HEK293 (cell line): ENCODE results near the gene PACS1.

Experiments
- CTCF ChIA-PET: fragments of 350-600 bp; formaldehyde crosslinking; extraction: SDS; loops from one replicate; lab custom pipeline; 2021; ENCODE audit warnings: antibody characterized with exemption; lab: Yijun Ruan, JAX
- POLR2A ChIA-PET: fragments of 300-600 bp; formaldehyde crosslinking; extraction: SDS; loops from one replicate; lab custom pipeline; 2020; ENCODE audit warnings: antibody characterized with exemption, inconsistent platforms; lab: Yijun Ruan, JAX
- H3K27ac ChIP-seq: fragments of 200-500 bp; sonication (Bioruptor generic); 2 replicates; pipeline ENCODE4 v1.5.1; 2014; ENCODE audit warnings: low read depth, low read length, control low read depth, inconsistent platforms; ENCODE audit errors: extremely low read depth
- H3K36me3 ChIP-seq, 2 experiments: fragments of 200-500 bp in 1 of 2; sonication (Bioruptor generic) in 1 of 2; 1 replicate in 1 of 2; 2 replicates in 1 of 2; pipeline ENCODE4 v1.5.1; 2014 to 2017; ENCODE audit warnings: inconsistent platforms in 2 of 2, low read length in 2 of 2; ENCODE audit not compliant: control insufficient read depth in 2 of 2, insufficient read depth in 1 of 2
- H3K4me1 ChIP-seq: fragments of 200-500 bp; sonication (Bioruptor generic); 2 replicates; pipeline ENCODE4 v1.5.1; 2014; ENCODE audit warnings: mild to moderate bottlenecking, low read length, inconsistent platforms; ENCODE audit not compliant: control insufficient read depth, insufficient read depth
- H3K4me3 ChIP-seq: 2 replicates; pipeline ENCODE4 v1.5.1; 2011; ENCODE audit warnings: low read depth, mild to moderate bottlenecking, control low read depth, low read length, moderate library complexity
- H3K9me3 ChIP-seq: fragments of 200-500 bp; sonication (Bioruptor generic); 2 replicates; pipeline ENCODE4 v1.5.1; 2014; ENCODE audit warnings: low read depth, low read length, inconsistent platforms; ENCODE audit not compliant: control insufficient read depth, insufficient read depth
- BCL11B ChIP-seq: fragments of 450-650 bp; formaldehyde crosslinking; IDR thresholded peaks from 2 replicates; pipeline ENCODE4 v1.5.1; 2016; ENCODE audit warnings: low read depth, missing biosample characterization, missing genetic modification characterization
- HOXC10 ChIP-seq: sonication (generic); formaldehyde crosslinking; IDR thresholded peaks from 2 replicates; pipeline ENCODE4 v1.8.1; 2023; ENCODE audit warnings: mild to moderate bottlenecking, missing genetic modification reagents
- KLF10 ChIP-seq: fragments of 450-650 bp; IDR thresholded peaks from 2 replicates; pipeline ENCODE4 v1.5.1; 2018; ENCODE audit warnings: missing biosample characterization, mild to moderate bottlenecking, missing genetic modification characterization
- SP7 ChIP-seq: fragments of 450-650 bp; formaldehyde crosslinking; IDR thresholded peaks from 2 replicates; pipeline ENCODE4 v1.5.1; 2016; ENCODE audit warnings: missing biosample characterization, missing genetic modification characterization
- ZBTB11 ChIP-seq: fragments of 450-650 bp; formaldehyde crosslinking; conservative IDR thresholded peaks from 2 replicates; pipeline ENCODE4 v1.5.1; 2016; ENCODE audit warnings: low read depth, missing biosample characterization, missing genetic modification characterization
- ZBTB48 ChIP-seq: fragments of 450-650 bp; formaldehyde crosslinking; IDR thresholded peaks from 2 replicates; pipeline ENCODE4 v1.5.1; 2016; ENCODE audit warnings: missing biosample characterization, missing genetic modification characterization
- ZNF114 ChIP-seq: fragments of 450-650 bp; formaldehyde crosslinking; IDR thresholded peaks from 2 replicates; pipeline ENCODE4 v1.5.0; 2017; ENCODE audit warnings: missing biosample characterization, missing genetic modification characterization
- ZNF16 ChIP-seq: fragments of 450-650 bp; formaldehyde crosslinking; IDR thresholded peaks from 2 replicates; pipeline ENCODE4 v1.5.1; 2016; ENCODE audit warnings: low read depth, missing biosample characterization, missing genetic modification characterization
- ZNF174 ChIP-seq: fragments of 450-650 bp; formaldehyde crosslinking; IDR thresholded peaks from 2 replicates; pipeline ENCODE4 v1.5.0; 2017; ENCODE audit warnings: missing biosample characterization, mild to moderate bottlenecking, missing genetic modification characterization
- ZNF202 ChIP-seq: fragments of 450-650 bp; formaldehyde crosslinking; IDR thresholded peaks from 2 replicates; pipeline ENCODE4 v1.5.1; 2016; ENCODE audit warnings: missing biosample characterization, missing genetic modification characterization, borderline replicate concordance
- ZNF239 ChIP-seq: fragments of 450-650 bp; formaldehyde crosslinking; IDR thresholded peaks from 2 replicates; pipeline ENCODE4 v1.5.1; 2016; ENCODE audit warnings: missing biosample characterization, missing genetic modification characterization
- ZNF26 ChIP-seq: fragments of 450-650 bp; formaldehyde crosslinking; IDR thresholded peaks from 2 replicates; pipeline ENCODE4 v1.5.1; 2016; ENCODE audit warnings: missing biosample characterization, missing genetic modification characterization
- ZNF292 ChIP-seq: fragments of 450-650 bp; formaldehyde crosslinking; IDR thresholded peaks from 2 replicates; pipeline ENCODE4 v1.5.1; 2016; ENCODE audit warnings: low read depth, missing biosample characterization, missing genetic modification characterization, borderline replicate concordance
- ZNF324 ChIP-seq: fragments of 450-650 bp; formaldehyde crosslinking; IDR thresholded peaks from 2 replicates; pipeline ENCODE4 v1.5.1; 2016; ENCODE audit warnings: missing biosample characterization, missing genetic modification characterization
- ZNF350 ChIP-seq: fragments of 450-650 bp; formaldehyde crosslinking; IDR thresholded peaks from 2 replicates; pipeline ENCODE4 v1.5.0; 2017; ENCODE audit warnings: missing biosample characterization, mild to moderate bottlenecking, missing genetic modification characterization
- ZNF362 ChIP-seq: fragments of 450-650 bp; formaldehyde crosslinking; IDR thresholded peaks from 2 replicates; pipeline ENCODE4 v1.5.1; 2016; ENCODE audit warnings: missing biosample characterization, missing genetic modification characterization
- ZNF391 ChIP-seq: fragments of 450-650 bp; formaldehyde crosslinking; IDR thresholded peaks from 2 replicates; pipeline ENCODE4 v1.5.1; 2016; ENCODE audit warnings: low read depth, missing biosample characterization, missing genetic modification characterization, borderline replicate concordance
- ZNF416 ChIP-seq: fragments of 450-650 bp; formaldehyde crosslinking; IDR thresholded peaks from 2 replicates; pipeline ENCODE4 v1.5.1; 2016; ENCODE audit warnings: missing biosample characterization, missing genetic modification characterization
- ZNF433 ChIP-seq: fragments of 450-650 bp; formaldehyde crosslinking; IDR thresholded peaks from 2 replicates; pipeline ENCODE4 v1.5.1; 2016; ENCODE audit warnings: missing biosample characterization, missing genetic modification characterization, low read depth
- ZNF518A ChIP-seq: fragments of 450-650 bp; formaldehyde crosslinking; conservative IDR thresholded peaks from 2 replicates; pipeline ENCODE4 v1.5.1; 2016; ENCODE audit warnings: low read depth, missing biosample characterization, missing genetic modification characterization
- ZNF639 ChIP-seq: fragments of 450-650 bp; formaldehyde crosslinking; IDR thresholded peaks from 2 replicates; pipeline ENCODE4 v1.5.1; 2016; ENCODE audit warnings: missing biosample characterization, missing genetic modification characterization
- ZNF660 ChIP-seq: fragments of 450-650 bp; IDR thresholded peaks from 2 replicates; pipeline ENCODE4 v1.5.1; 2018; ENCODE audit warnings: missing biosample characterization, mild to moderate bottlenecking, missing genetic modification characterization
- ZNF701 ChIP-seq: fragments of 450-650 bp; formaldehyde crosslinking; IDR thresholded peaks from 2 replicates; pipeline ENCODE4 v1.5.1; 2016; ENCODE audit warnings: missing biosample characterization, missing genetic modification characterization
- ZNF768 ChIP-seq: fragments of 450-650 bp; formaldehyde crosslinking; IDR thresholded peaks from 2 replicates; pipeline ENCODE4 v1.5.1; 2018; ENCODE audit warnings: missing biosample characterization, mild to moderate bottlenecking, missing genetic modification characterization
- ZNF776 ChIP-seq: fragments of 450-650 bp; formaldehyde crosslinking; IDR thresholded peaks from 2 replicates; pipeline ENCODE4 v1.5.0; 2017; ENCODE audit warnings: missing biosample characterization, missing genetic modification characterization, borderline replicate concordance

Gene PACS1

GRCh38 chr11:66111158-66111557, 41.1 kb downstream of the PACS1 start:
- no peak overlapping the region for H3K4me3 ChIP-seq
- TF ChIP-seq SP7 (tag by site-specific recombination): no peak
- TF ChIP-seq BCL11B: no peak
- TF ChIP-seq ZNF660: no peak
- no peak for TF ChIP-seq ZNF324 (tag by site-specific recombination)
- TF ChIP-seq ZNF26 (tag by site-specific recombination): no peak
- TF ChIP-seq ZNF416 (tag by site-specific recombination): no peak
- TF ChIP-seq ZNF768 (tag by site-specific recombination): no peak
- TF ChIP-seq ZNF362 (tag by site-specific recombination): no peak
- no peak for TF ChIP-seq ZBTB48
- TF ChIP-seq ZNF776 (tag by site-specific recombination): no peak
- no peak for TF ChIP-seq KLF10
- no peak for TF ChIP-seq ZNF202 (tag by site-specific recombination)
- no peak for TF ChIP-seq ZNF639 (tag by site-specific recombination)
- no peak for TF ChIP-seq ZBTB11 (tag by site-specific recombination)
- TF ChIP-seq HOXC10: no peak
- no peak for TF ChIP-seq ZNF350
- TF ChIP-seq ZNF174 (tag by site-specific recombination): no peak
- peaks cover 9% of the 10 kb centered on the region; the same call in 1 of the 2 replicates for H3K4me1 ChIP-seq
- ChIA-PET CTCF (interaction anchor here (0.6 to 1.0 kb wide), 2 partner anchors 8 to 24 kb away, joined by 3 read pairs; no protein-coding TSS in a partner anchor), POLR2A (no interaction called here)
- no peaks in the 10 kb centered on the region for H3K9me3 ChIP-seq
- no peaks in the 10 kb centered on the region for H3K36me3 ChIP-seq
- H3K27ac ChIP-seq: no peak overlapping the region

GRCh38 chr11:66112041-66112491, 42.0 kb downstream of the PACS1 start:
- Histone ChIP-seq H3K9me3 (no peaks in the 10 kb centered on the region), H3K4me1 (peaks cover 9% of the 10 kb centered on the region; the same call in 1 of the 2 replicates), H3K27ac (no peak overlapping the region), H3K4me3 (no peak overlapping the region), H3K36me3 (no peaks in the 10 kb centered on the region)
- POLR2A ChIA-PET: interaction anchor here (0.6 kb wide), 1 partner anchor 24 kb away, joined by 5 read pairs; no protein-coding TSS in a partner anchor
- CTCF ChIA-PET: interaction anchor here (0.6 to 4.9 kb wide), 4 partner anchors 9 to 519 kb away, joined by 3 to 30 read pairs (median 3); no protein-coding TSS in a partner anchor
- TF ChIP-seq ZNF391 (tag by site-specific recombination): no peak
- TF ChIP-seq ZNF518A (tag by site-specific recombination): no peak
- no peak for TF ChIP-seq ZNF701 (tag by site-specific recombination)
- TF ChIP-seq ZNF433 (tag by site-specific recombination): no peak
- no peak for TF ChIP-seq ZNF16 (tag by site-specific recombination)
- TF ChIP-seq ZNF292: no peak
- no peak for TF ChIP-seq ZNF114
- no peak for TF ChIP-seq ZNF239 (tag by site-specific recombination)
